Neural cell (in vitro differentiated cells): Measurements from ENCODE around the gene FBXO4. TPM values are rescaled to one million over a fixed set of nuclear protein-coding genes. Genes with fewer than 3 reads are reported as not detected.

Source experiments
- H2AFZ ChIP-seq: fragments of 200-600, 300-800 bp; sonication (generic), shearing (Covaris generic); 2 replicates; pipeline ENCODE4 v1.6.0; 2014; ENCODE audit warnings: low read depth, mild to moderate bottlenecking, antibody characterized with exemption, low read length, moderate library complexity
- H3F3A ChIP-seq: fragments of 200-600 bp; shearing (Covaris generic); 2 replicates; pipeline ENCODE4 v1.6.1; 2016; ENCODE audit warnings: mild to moderate bottlenecking, moderate library complexity, mixed read lengths, antibody characterized with exemption, low read length; ENCODE audit not compliant: insufficient read depth, poor library complexity, severe bottlenecking
- H3K27ac ChIP-seq: fragments of 200-600, 300-800 bp; sonication (generic), shearing (Covaris generic); 2 replicates; pipeline ENCODE4 v1.5.1; 2014; ENCODE audit warnings: mild to moderate bottlenecking, low read length, moderate library complexity
- H3K27me3 ChIP-seq: fragments of 300-800, 200-600 bp; sonication (generic), shearing (Covaris generic); 2 replicates; pipeline ENCODE4 v1.6.0; 2014; ENCODE audit warnings: mild to moderate bottlenecking, low read depth, low read length, moderate library complexity; ENCODE audit not compliant: insufficient read depth
- H3K36me3 ChIP-seq: fragments of 300-800, 200-600 bp; sonication (generic), shearing (Covaris generic); 2 replicates; pipeline ENCODE4 v1.5.1; 2014; ENCODE audit warnings: mild to moderate bottlenecking, antibody characterized with exemption, low read length, moderate library complexity; ENCODE audit not compliant: insufficient read depth
- H3K4me2 ChIP-seq: fragments of 300-800, 200-600 bp; sonication (generic), shearing (Covaris generic); 2 replicates; pipeline ENCODE4 v1.6.0; 2014; ENCODE audit warnings: mild to moderate bottlenecking, low read length
- H3K4me3 ChIP-seq: fragments of 300-800, 200-600 bp; sonication (generic), shearing (Covaris generic); 2 replicates; pipeline ENCODE4 v1.5.1; 2014; ENCODE audit warnings: mild to moderate bottlenecking, low read length, moderate library complexity
- H3K79me2 ChIP-seq: fragments of 200-600 bp; shearing (Covaris generic); replicated peaks from 2 replicates; pipeline ENCODE4 v1.6.0; 2014; ENCODE audit warnings: mild to moderate bottlenecking, low read length, moderate library complexity; ENCODE audit not compliant: insufficient read depth
- H3K9ac ChIP-seq: fragments of 300-800, 200-600 bp; sonication (generic), shearing (Covaris generic); 2 replicates; pipeline ENCODE4 v1.6.1; 2016; ENCODE audit warnings: mild to moderate bottlenecking, low read length, mixed read lengths
- H3K9me2 ChIP-seq: fragments of 200-600 bp; shearing (Covaris generic); 2 replicates; pipeline ENCODE4 v1.6.1; 2016; ENCODE audit warnings: mild to moderate bottlenecking, low read length, mixed read lengths; ENCODE audit not compliant: insufficient read depth
- H3K9me3 ChIP-seq: fragments of 200-600, 300-800 bp; sonication (generic), shearing (Covaris generic); 2 replicates; pipeline ENCODE4 v1.6.1; 2016; ENCODE audit warnings: mild to moderate bottlenecking, mixed run types, low read length, moderate library complexity, mixed read lengths
- H4K20me1 ChIP-seq: fragments of 200-600 bp; shearing (Covaris generic); 2 replicates; pipeline ENCODE4 v1.6.1; 2016; ENCODE audit warnings: mild to moderate bottlenecking, mixed run types; ENCODE audit not compliant: insufficient read depth
- CTCF ChIP-seq: fragments of 450-650 bp; IDR thresholded peaks from 2 replicates; pipeline ENCODE4 v1.5.1; 2014; ENCODE audit warnings: antibody characterized with exemption, mild to moderate bottlenecking, moderate library complexity; ENCODE audit not compliant: poor library complexity, severe bottlenecking
- EP300 ChIP-seq: fragments of 450-650 bp; conservative IDR thresholded peaks from 2 replicates; pipeline ENCODE4 v1.6.1; 2014; ENCODE audit warnings: antibody characterized with exemption, mild to moderate bottlenecking, moderate library complexity; ENCODE audit not compliant: poor library complexity, severe bottlenecking
- EZH2 ChIP-seq: fragments of 200-600, 300-800 bp; shearing (Covaris generic), sonication (generic); IDR thresholded peaks from 2 replicates; pipeline ENCODE4 v1.6.1; 2014; ENCODE audit warnings: antibody characterized with exemption, low read length, borderline replicate concordance, mild to moderate bottlenecking; ENCODE audit not compliant: insufficient read depth, poor library complexity, severe bottlenecking
- MXI1 ChIP-seq: fragments of 450-650 bp; conservative IDR thresholded peaks from 2 replicates; pipeline ENCODE4 v1.6.1; 2014; ENCODE audit warnings: antibody characterized with exemption, mild to moderate bottlenecking; ENCODE audit not compliant: poor library complexity, severe bottlenecking
- POLR2AphosphoS5 ChIP-seq: IDR thresholded peaks from 2 replicates; pipeline ENCODE4 v1.6.1; 2012
- RAD21 ChIP-seq: fragments of 450-650 bp; conservative IDR thresholded peaks from 2 replicates; pipeline ENCODE4 v1.6.1; 2014; ENCODE audit warnings: antibody characterized with exemption, mild to moderate bottlenecking, moderate library complexity
- REST ChIP-seq: IDR thresholded peaks from 2 replicates; pipeline ENCODE4 v1.6.1; 2012; ENCODE audit warnings: borderline replicate concordance
- SMC3 ChIP-seq: fragments of 450-650 bp; conservative IDR thresholded peaks from 2 replicates; pipeline ENCODE4 v1.6.1; 2014; ENCODE audit warnings: antibody characterized with exemption, mild to moderate bottlenecking, moderate library complexity; ENCODE audit not compliant: poor library complexity
- TAF1 ChIP-seq: IDR thresholded peaks from 2 replicates; pipeline ENCODE4 v1.6.1; 2012; ENCODE audit warnings: low read depth
- polyA plus RNA-seq: library from polyadenylated mRNA; depleted of rRNA; stranded (reverse); fragments of >200 nt; gene quantifications from 2 replicates; pipeline ENCODE4 v1.2.3, GENCODE V29; 2014

FBXO4 gene
- polyA plus RNA-seq, 1 donor from 2014 or later, result 3.9 TPM

- Histone ChIP-seq H3K9me3 (no peaks in the 10 kb centered on the region), H4K20me1 (no peaks in the 10 kb centered on the region), H3K79me2 (no peaks in the 10 kb centered on the region), H3K9ac (no peak overlapping the region), H3K9me2 (no peaks in the 10 kb centered on the region), H3K36me3 (no peaks in the 10 kb centered on the region), H3K4me3 (no peak overlapping the region), H3K27me3 (no peaks in the 10 kb centered on the region), H3K4me2 (no peak overlapping the region), H3K27ac (no peak overlapping the region), H3F3A (no peaks in the 10 kb centered on the region), H2AFZ (no peak overlapping the region)
- TF ChIP-seq POLR2AphosphoS5 (no peak), MXI1 (no peak), EZH2 (no peak), CTCF (no peak), REST (no peak), SMC3 (no peak), TAF1 (no peak), EP300 (no peak), RAD21 (no peak)
Observed at GRCh38 chr5:41878643-41879478, 46.2 kb upstream of the FBXO4 start.

- Histone ChIP-seq H3K9me3 (no peaks in the 10 kb centered on the region), H2AFZ (no peak overlapping the region), H3K79me2 (no peaks in the 10 kb centered on the region), H3K9ac (no peak overlapping the region), H3K4me2 (no peak overlapping the region), H3K9me2 (no peaks in the 10 kb centered on the region), H3K27ac (no peak overlapping the region), H4K20me1 (no peaks in the 10 kb centered on the region), H3F3A (no peaks in the 10 kb centered on the region), H3K4me3 (no peak overlapping the region), H3K27me3 (no peaks in the 10 kb centered on the region), H3K36me3 (no peaks in the 10 kb centered on the region)
- no peak for TF ChIP-seq EZH2
- TF ChIP-seq MXI1, result no peak
- TF ChIP-seq POLR2AphosphoS5, result no peak
- TF ChIP-seq EP300, result no peak
- no peak for TF ChIP-seq TAF1
- TF ChIP-seq REST, result no peak
- no peak for TF ChIP-seq CTCF
- no peak for TF ChIP-seq SMC3
- no peak for TF ChIP-seq RAD21
Observed at GRCh38 chr5:41882765-41883164, 42.3 kb upstream of the FBXO4 start.
